GM23338 (cell line): ENCODE data around the gene PLEKHH3. TPM values are rescaled to one million over a fixed set of nuclear protein-coding genes. Genes with fewer than 3 reads are reported as not detected.

Experiments
- microRNA-seq: library from miRNA; unstranded; fragments of <30 nt; microRNA quantifications from one replicate; pipeline ENCODE4, GENCODE V29; 2017
- polyA plus RNA-seq: library from polyadenylated mRNA; unstranded; fragments of >200 nt; fragmentation: Nextera tagmentation; extraction: Ambion mirVana; gene quantifications from 2 replicates; pipeline ENCODE4 v1.2.1, GENCODE V29; 2016
- small RNA-seq: library from RNA; depleted of rRNA; stranded (forward); fragments of <200 nt; gene quantifications from one replicate; pipeline ENCODE3, GENCODE V24; 2014; ENCODE audit warnings: low replicate concordance
- total RNA-seq: library from RNA; depleted of rRNA; stranded (reverse); fragments of >200 nt; shearing (Covaris generic); gene quantifications from 2 replicates; pipeline ENCODE4 v1.2.3, GENCODE V29; 2014; rRNA removed

Gene PLEKHH3
- total and polyA plus RNA-seq, 2 experiments from 2014 or later, result 10.9 to 24.2 TPM

Small RNA genes lying within 50 kb of the gene (microRNA-seq; reads per million reads assigned to microRNA genes)
- gene MIR6780A, result not detected

Small RNA genes lying within 50 kb of the gene (small RNA-seq; reads per million reads assigned to genes)
- not detected for gene MIR6780A

Other genes starting within 250 kb of the PLEKHH3 start
- gene ATP6V0A1, start 218.1 kb downstream of the PLEKHH3 start, total RNA-seq, result 42.3 and 42.8 TPM in 2 replicates
- 23.9 and 25.8 TPM in 2 replicates for gene ATP6V0A1, start 218.1 kb downstream of the PLEKHH3 start, polyA plus RNA-seq
- 21.9 and 31.2 TPM in 2 replicates for gene NAGLU, start 140.8 kb downstream of the PLEKHH3 start, total RNA-seq
- gene NAGLU, start 140.8 kb downstream of the PLEKHH3 start, polyA plus RNA-seq, result 12.0 and 13.0 TPM in 2 replicates
- 0.97 and 1.7 TPM in 2 replicates for gene HSD17B1, start 124.1 kb downstream of the PLEKHH3 start, total RNA-seq
- 1.7 and 1.8 TPM in 2 replicates for gene HSD17B1, start 124.1 kb downstream of the PLEKHH3 start, polyA plus RNA-seq
- 60.1 and 62.0 TPM in 2 replicates for gene COASY, start 114.8 kb downstream of the PLEKHH3 start, total RNA-seq
- 72.1 and 77.5 TPM in 2 replicates for gene COASY, start 114.8 kb downstream of the PLEKHH3 start, polyA plus RNA-seq
- gene MLX, start 109.9 kb downstream of the PLEKHH3 start, total RNA-seq, result 23.3 and 34.1 TPM in 2 replicates
- 28.8 and 33.2 TPM in 2 replicates for gene MLX, start 109.9 kb downstream of the PLEKHH3 start, polyA plus RNA-seq
- gene PSMC3IP, start 99.3 kb downstream of the PLEKHH3 start, total RNA-seq, result 14.7 and 18.5 TPM in 2 replicates
- gene PSMC3IP, start 99.3 kb downstream of the PLEKHH3 start, polyA plus RNA-seq, result 29.5 and 32.7 TPM in 2 replicates
- gene RETREG3, start 67.6 kb downstream of the PLEKHH3 start, total RNA-seq, result 35.4 and 38.2 TPM in 2 replicates
- 8.0 and 10.5 TPM in 2 replicates for gene RETREG3, start 67.6 kb downstream of the PLEKHH3 start, polyA plus RNA-seq
- 82.8 and 101 TPM in 2 replicates for gene TUBG1, start 67.3 kb downstream of the PLEKHH3 start, total RNA-seq
- gene TUBG1, start 67.3 kb downstream of the PLEKHH3 start, polyA plus RNA-seq, result 110 and 117 TPM in 2 replicates
- 15.3 and 18.2 TPM in 2 replicates for gene TUBG2, start 17.7 kb downstream of the PLEKHH3 start, total RNA-seq
- 16.5 and 19.0 TPM in 2 replicates for gene TUBG2, start 17.7 kb downstream of the PLEKHH3 start, polyA plus RNA-seq
- 1.1 and 1.7 TPM in 2 replicates for gene CCR10, start 4.8 kb upstream of the PLEKHH3 start, total RNA-seq
- 2.7 and 3.0 TPM in 2 replicates for gene CCR10, start 4.8 kb upstream of the PLEKHH3 start, polyA plus RNA-seq
- gene CNTNAP1, start 5.5 kb upstream of the PLEKHH3 start, total RNA-seq, result 2.9 and 5.0 TPM in 2 replicates
- 0.75 and 1.3 TPM in 2 replicates for gene CNTNAP1, start 5.5 kb upstream of the PLEKHH3 start, polyA plus RNA-seq
- 16.3 and 16.9 TPM in 2 replicates for gene EZH1, start 68.0 kb upstream of the PLEKHH3 start, total RNA-seq
- 17.5 and 18.0 TPM in 2 replicates for gene EZH1, start 68.0 kb upstream of the PLEKHH3 start, polyA plus RNA-seq
- gene RAMP2, start 84.2 kb upstream of the PLEKHH3 start, total RNA-seq, result 2.6 and 8.8 TPM in 2 replicates
- gene RAMP2, start 84.2 kb upstream of the PLEKHH3 start, polyA plus RNA-seq, result 28.3 and 29.5 TPM in 2 replicates
- gene VPS25, start 96.5 kb upstream of the PLEKHH3 start, total RNA-seq, result 110 and 129 TPM in 2 replicates
- 93.5 and 105 TPM in 2 replicates for gene VPS25, start 96.5 kb upstream of the PLEKHH3 start, polyA plus RNA-seq
- 0.10 and 0.54 TPM in 2 replicates for gene WNK4, start 103.6 kb upstream of the PLEKHH3 start, total RNA-seq
- gene WNK4, start 103.6 kb upstream of the PLEKHH3 start, polyA plus RNA-seq, result 0.65 and 0.83 TPM in 2 replicates
- 57.6 and 81.2 TPM in 2 replicates for gene COA3, start 121.7 kb upstream of the PLEKHH3 start, total RNA-seq
- gene COA3, start 121.7 kb upstream of the PLEKHH3 start, polyA plus RNA-seq, result 123 and 138 TPM in 2 replicates
- gene CNTD1, start 121.9 kb upstream of the PLEKHH3 start, total RNA-seq, result not detected in 2 replicates
- 0.80 and 1.1 TPM in 2 replicates for gene CNTD1, start 121.9 kb upstream of the PLEKHH3 start, polyA plus RNA-seq
- gene BECN1, start 147.3 kb upstream of the PLEKHH3 start, total RNA-seq, result 54.8 and 57.2 TPM in 2 replicates
- gene BECN1, start 147.3 kb upstream of the PLEKHH3 start, polyA plus RNA-seq, result 35.5 and 41.8 TPM in 2 replicates
- gene PSME3, start 156.4 kb upstream of the PLEKHH3 start, total RNA-seq, result 178 and 201 TPM in 2 replicates
- 85.2 and 93.5 TPM in 2 replicates for gene PSME3, start 156.4 kb upstream of the PLEKHH3 start, polyA plus RNA-seq
- 5.7 and 5.8 TPM in 2 replicates for gene AOC2, start 167.6 kb upstream of the PLEKHH3 start, total RNA-seq
- gene AOC2, start 167.6 kb upstream of the PLEKHH3 start, polyA plus RNA-seq, result 2.0 and 2.1 TPM in 2 replicates
- gene AOC3, start 174.2 kb upstream of the PLEKHH3 start, total RNA-seq, result 1.4 and 1.6 TPM in 2 replicates
- 1.7 and 2.6 TPM in 2 replicates for gene AOC3, start 174.2 kb upstream of the PLEKHH3 start, polyA plus RNA-seq
- not detected in 2 replicates for gene G6PC1, start 223.8 kb upstream of the PLEKHH3 start, total RNA-seq
- not detected in 2 replicates for gene G6PC1, start 223.8 kb upstream of the PLEKHH3 start, polyA plus RNA-seq